Gastroesophageal sphincter (tissue), 4 donors: ENCODE data around the gene PTPN4. TPM values are rescaled to one million over a fixed set of nuclear protein-coding genes. Genes with fewer than 3 reads are reported as not detected.

ENCODE experiments used
- ATAC-seq: fragments of 150-250 bp; one replicate; pipeline ENCODE4 v1.9.1; 2016; ENCODE audit warnings: mild to moderate bottlenecking, moderate library complexity
- H3K27ac ChIP-seq, 4 donors: fragments of 200-600 bp; sonication (generic) in 3 of 4; 1 replicate in 3 of 4; 2 replicates in 1 of 4; pipeline ENCODE4 v1.5.1; 2016 to 2019
- H3K27me3 ChIP-seq: fragments of 200-600 bp; sonication (generic); one replicate; pipeline ENCODE4 v1.5.1; 2019
- H3K36me3 ChIP-seq, 2 donors: fragments of 200-600 bp; sonication (generic); one replicate each; pipeline ENCODE4 v1.5.1; 2019; ENCODE audit warnings: control low read depth in 1 of 2
- H3K4me1 ChIP-seq, 3 donors: fragments of 200-600 bp; sonication (generic); 1 replicate in 2 of 3; 2 replicates in 1 of 3; pipeline ENCODE4 v1.5.1; 2016 to 2019; ENCODE audit warnings: control low read depth in 2 of 3
- H3K4me3 ChIP-seq, 2 donors: fragments of 200-600 bp; sonication (generic); one replicate each; pipeline ENCODE4 v1.5.1; 2019; ENCODE audit warnings: mild to moderate bottlenecking in 1 of 2, moderate library complexity in 1 of 2
- H3K9me3 ChIP-seq, 3 donors: fragments of 200-600 bp; sonication (generic); one replicate each; pipeline ENCODE4 v1.5.1; 2017 to 2019; ENCODE audit warnings: control low read depth in 2 of 3
- CTCF ChIP-seq, 4 experiments: fragments of 200-600 bp in 2 of 4; fragments of 450-650 bp in 2 of 4; sonication (generic) in 1 of 4; IDR thresholded peaks; one replicate each; pipeline ENCODE4 v1.5.1; 2017 to 2019; ENCODE audit warnings: antibody characterized with exemption in 4 of 4, mild to moderate bottlenecking in 2 of 4, moderate library complexity in 2 of 4
- EP300 ChIP-seq: sonication (generic); formaldehyde crosslinking; IDR thresholded peaks from one replicate; pipeline ENCODE4 v1.6.1; 2017; ENCODE audit warnings: antibody characterized with exemption, mild to moderate bottlenecking
- POLR2A ChIP-seq, 2 donors: fragments of 450-650 bp; IDR thresholded peaks; one replicate each; pipeline ENCODE4 v1.6.1; 2017; ENCODE audit warnings: antibody characterized with exemption in 2 of 2, mild to moderate bottlenecking in 2 of 2, moderate library complexity in 1 of 2
- POLR2AphosphoS5 ChIP-seq: sonication (generic); formaldehyde crosslinking; IDR thresholded peaks from one replicate; pipeline ENCODE4 v1.6.1; 2017; ENCODE audit warnings: antibody characterized with exemption
- WGBS, 2 donors: methylation state at CpG; one replicate each; pipeline ENCODE4 v1.1.5; 2018; ENCODE audit warnings: low coverage in 1 of 2; 5-methylcytosine and 5-hydroxymethylcytosine counted together
- total RNA-seq, 4 donors: library from RNA; depleted of rRNA; stranded (reverse); fragments of >200 nt; gene quantifications; one replicate each; pipeline ENCODE4 v1.1.0, GENCODE V29; 2016

The PTPN4 gene
- total RNA-seq, 4 donors from 2014 or later, result 15.6 to 50.1 (median 30.7) TPM

GRCh38 chr2:119846021-119846420 lies 86.3 kb downstream of the PTPN4 start:
- 77 to 78% methylated on average over 3 of the region's 3 CpGs for WGBS, 2 donors
- Histone ChIP-seq H3K27me3 (no peaks in the 10 kb centered on the region), H3K9me3 (peaks cover 0 to 4% (median 0%) of the 10 kb centered on the region in 3 donors), H3K4me3 (no peak overlapping the region), H3K4me1 (no peaks in the 10 kb centered on the region), H3K27ac (no peak overlapping the region), H3K36me3 (no peaks in the 10 kb centered on the region)
- TF ChIP-seq EP300 (no peak), POLR2A (IDR thresholded peaks at IDR 0.05) (no peak), POLR2AphosphoS5 (no peak), CTCF (IDR thresholded peaks at IDR 0.05) (no peak)
- ATAC-seq, result no peak

- no peaks in the 10 kb centered on the region for H3K4me1 ChIP-seq
- no peak overlapping the region for H3K4me3 ChIP-seq
- peaks cover 0 to 20% (median 0%) of the 10 kb centered on the region in 3 donors for H3K9me3 ChIP-seq
- no peak overlapping the region for H3K27ac ChIP-seq
- WGBS, 2 donors, result 93 to 94% methylated on average over 3 of the region's 4 CpGs
- no peak for ATAC-seq
- H3K27me3 ChIP-seq, result no peaks in the 10 kb centered on the region
- TF ChIP-seq POLR2A (IDR thresholded peaks at IDR 0.05) (no peak), POLR2AphosphoS5 (no peak), CTCF (IDR thresholded peaks at IDR 0.05) (no peak), EP300 (no peak)
- H3K36me3 ChIP-seq, result no peaks in the 10 kb centered on the region
Measured at GRCh38 chr2:119849838-119850565, 90.3 kb downstream of the PTPN4 start.

GRCh38 chr2:119852214-119852613 lies 92.5 kb downstream of the PTPN4 start:
- Histone ChIP-seq H3K36me3 (no peaks in the 10 kb centered on the region), H3K27ac (no peak overlapping the region), H3K4me3 (no peak overlapping the region), H3K9me3 (peaks cover 0 to 20% (median 0%) of the 10 kb centered on the region in 3 donors), H3K4me1 (no peaks in the 10 kb centered on the region), H3K27me3 (no peaks in the 10 kb centered on the region)
- 94 to 100% methylated on average over 3 to 6 of the region's 6 CpGs for WGBS, 2 donors
- no peak for ATAC-seq
- TF ChIP-seq EP300 (no peak), CTCF (IDR thresholded peaks at IDR 0.05) (no peak), POLR2A (IDR thresholded peaks at IDR 0.05) (no peak), POLR2AphosphoS5 (no peak)

GRCh38 chr2:119853777-119854399 lies 94.2 kb downstream of the PTPN4 start:
- ATAC-seq, result no peak
- H3K4me1 ChIP-seq, result no peaks in the 10 kb centered on the region
- H3K36me3 ChIP-seq, result no peaks in the 10 kb centered on the region
- WGBS, 2 donors, result 94 to 98% methylated on average over 6 to 7 of the region's 8 CpGs
- H3K27ac ChIP-seq, result no peak overlapping the region
- H3K4me3 ChIP-seq, result no peak overlapping the region
- H3K27me3 ChIP-seq, result no peaks in the 10 kb centered on the region
- TF ChIP-seq POLR2AphosphoS5, result no peak
- no peak for TF ChIP-seq POLR2A (IDR thresholded peaks at IDR 0.05)
- TF ChIP-seq EP300, result no peak
- TF ChIP-seq CTCF (IDR thresholded peaks at IDR 0.05), result no peak
- H3K9me3 ChIP-seq, result peaks cover 0 to 20% (median 0%) of the 10 kb centered on the region in 3 donors

- Histone ChIP-seq H3K27me3 (no peaks in the 10 kb centered on the region), H3K4me3 (no peak overlapping the region), H3K36me3 (no peaks in the 10 kb centered on the region), H3K4me1 (no peaks in the 10 kb centered on the region), H3K27ac (no peak overlapping the region), H3K9me3 (peaks cover 0 to 11% (median 0%) of the 10 kb centered on the region in 3 donors)
- WGBS, 2 donors, result 74 to 80% methylated on average over 2 of the region's 2 CpGs
- no peak for ATAC-seq
- TF ChIP-seq CTCF (IDR thresholded peaks at IDR 0.05) (no peak), EP300 (no peak), POLR2AphosphoS5 (no peak), POLR2A (IDR thresholded peaks at IDR 0.05) (no peak)
Measured at GRCh38 chr2:119856469-119856901, 96.8 kb downstream of the PTPN4 start.
